Bronchial epithelial cell (primary cell): Measurements from ENCODE around the gene NFILZ. TPM values are rescaled to one million over a fixed set of nuclear protein-coding genes. Genes with fewer than 3 reads are reported as not detected.

Experiments
- DNase-seq: peaks from one replicate; pipeline ENCODE4 v3.0.0-alpha.2; 2010; ENCODE audit warnings: low read depth
- FAIRE-seq: peaks from 2 replicates; lab custom pipeline; 2011; peaks lifted over from hg19 to GRCh38; lab: Jason Lieb, UNC
- H3K27me3 ChIP-seq: 2 replicates; pipeline ENCODE4 v1.5.1; 2011; ENCODE audit warnings: low read length; ENCODE audit not compliant: control insufficient read depth, insufficient read depth
- H3K36me3 ChIP-seq: 2 replicates; pipeline ENCODE4 v1.5.1; 2011; ENCODE audit warnings: low read length; ENCODE audit not compliant: control insufficient read depth, insufficient read depth
- H3K4me3 ChIP-seq: 2 replicates; pipeline ENCODE4 v1.5.1; 2011; ENCODE audit warnings: mild to moderate bottlenecking, low read depth, low read length, control low read depth
- total RNA-seq: library from RNA; depleted of rRNA; stranded (reverse); fragments of >200 nt; gene quantifications from 2 replicates; pipeline ENCODE4 v1.2.1, GENCODE V29; 2014
- TF ChIP-seq, protein P1 (sequence below): IDR thresholded peaks from 2 replicates; pipeline ENCODE4 v1.5.1; 2011; ENCODE audit warnings: mild to moderate bottlenecking, moderate library complexity, low read length, control low read depth, inconsistent platforms; ENCODE audit not compliant: insufficient read depth, severe bottlenecking

NFILZ gene
- total RNA-seq, 1 donor from 2014 or later, result not detected

DNA sequence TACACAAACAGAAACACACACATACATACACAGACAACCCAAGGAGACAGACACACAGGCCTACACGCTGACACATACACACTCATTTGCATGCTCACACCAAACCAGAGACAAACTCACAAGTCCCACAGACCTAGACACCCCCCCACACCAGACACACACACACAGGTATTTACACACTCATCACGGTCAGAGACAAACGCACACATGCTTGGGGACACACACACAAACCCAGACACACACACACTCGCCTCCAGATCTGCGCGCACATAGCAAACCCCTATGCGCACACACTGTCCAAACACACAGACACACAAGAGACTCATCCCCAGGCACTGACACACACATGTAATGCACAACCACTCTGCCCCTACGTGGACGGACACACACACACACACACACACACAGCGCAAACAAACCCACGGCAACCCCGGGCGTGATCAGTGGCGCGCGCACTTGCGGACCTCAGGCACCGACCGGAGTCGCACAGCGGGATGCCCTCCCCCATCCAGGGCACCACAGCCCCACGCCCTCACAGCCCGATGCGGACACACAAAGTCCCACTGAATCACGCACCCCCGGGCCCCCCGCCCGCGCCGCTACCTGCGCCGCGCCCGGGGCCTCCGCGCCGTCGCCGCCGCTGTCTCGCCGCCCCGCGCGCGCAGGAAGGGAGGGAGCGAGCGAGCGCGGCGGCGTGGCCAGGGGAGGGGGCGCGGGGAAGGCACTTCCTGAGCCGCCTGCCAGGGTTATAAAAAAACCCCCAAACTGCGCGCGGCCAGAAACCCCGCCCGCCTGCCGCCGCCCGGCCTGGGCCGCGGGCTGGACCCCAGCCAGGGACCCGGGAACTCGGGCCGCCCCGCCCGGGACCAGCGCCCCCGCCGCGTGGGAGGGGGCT, 20.1 kb upstream of the NFILZ start, which contains the start of gene ADAMTS10:
TSS of gene ADAMTS10 (minus strand) at position 675 of the 895 bp plus-strand sequence. CDS start 5,005 bp downstream, outside the sequence.
- TF ChIP-seq, protein P1, sequence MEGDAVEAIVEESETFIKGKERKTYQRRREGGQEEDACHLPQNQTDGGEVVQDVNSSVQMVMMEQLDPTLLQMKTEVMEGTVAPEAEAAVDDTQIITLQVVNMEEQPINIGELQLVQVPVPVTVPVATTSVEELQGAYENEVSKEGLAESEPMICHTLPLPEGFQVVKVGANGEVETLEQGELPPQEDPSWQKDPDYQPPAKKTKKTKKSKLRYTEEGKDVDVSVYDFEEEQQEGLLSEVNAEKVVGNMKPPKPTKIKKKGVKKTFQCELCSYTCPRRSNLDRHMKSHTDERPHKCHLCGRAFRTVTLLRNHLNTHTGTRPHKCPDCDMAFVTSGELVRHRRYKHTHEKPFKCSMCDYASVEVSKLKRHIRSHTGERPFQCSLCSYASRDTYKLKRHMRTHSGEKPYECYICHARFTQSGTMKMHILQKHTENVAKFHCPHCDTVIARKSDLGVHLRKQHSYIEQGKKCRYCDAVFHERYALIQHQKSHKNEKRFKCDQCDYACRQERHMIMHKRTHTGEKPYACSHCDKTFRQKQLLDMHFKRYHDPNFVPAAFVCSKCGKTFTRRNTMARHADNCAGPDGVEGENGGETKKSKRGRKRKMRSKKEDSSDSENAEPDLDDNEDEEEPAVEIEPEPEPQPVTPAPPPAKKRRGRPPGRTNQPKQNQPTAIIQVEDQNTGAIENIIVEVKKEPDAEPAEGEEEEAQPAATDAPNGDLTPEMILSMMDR, result no peak
- FAIRE-seq (peak; percentile 90), DNase-seq (no peak)
- Histone ChIP-seq H3K36me3 (no peaks in the 10 kb centered on the region), H3K4me3 (no peak within 1 kb of the TSS), H3K27me3 (peaks cover 5% of the 10 kb centered on the region)

DNA sequence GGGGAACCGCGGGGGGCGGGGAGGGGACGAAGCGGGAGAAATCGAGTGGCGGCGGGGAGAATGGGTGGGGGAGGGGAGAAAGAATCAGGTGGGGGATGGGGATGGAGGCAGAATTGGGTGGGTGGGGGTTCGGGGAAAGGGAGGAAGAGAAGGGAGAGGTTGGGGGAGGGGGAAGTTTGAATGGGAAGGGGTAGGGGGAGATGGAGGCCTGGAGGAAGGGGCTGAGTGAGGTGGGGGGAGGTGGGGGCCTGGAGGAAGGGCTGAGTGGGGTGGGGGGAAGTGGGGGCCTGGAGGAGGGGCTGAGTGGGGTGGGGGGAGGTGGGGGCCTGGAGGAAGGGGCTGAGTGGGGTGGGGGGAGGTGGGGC, 19.5 kb upstream of the NFILZ start:
- H3K36me3 ChIP-seq, result no peaks in the 10 kb centered on the region

DNA sequence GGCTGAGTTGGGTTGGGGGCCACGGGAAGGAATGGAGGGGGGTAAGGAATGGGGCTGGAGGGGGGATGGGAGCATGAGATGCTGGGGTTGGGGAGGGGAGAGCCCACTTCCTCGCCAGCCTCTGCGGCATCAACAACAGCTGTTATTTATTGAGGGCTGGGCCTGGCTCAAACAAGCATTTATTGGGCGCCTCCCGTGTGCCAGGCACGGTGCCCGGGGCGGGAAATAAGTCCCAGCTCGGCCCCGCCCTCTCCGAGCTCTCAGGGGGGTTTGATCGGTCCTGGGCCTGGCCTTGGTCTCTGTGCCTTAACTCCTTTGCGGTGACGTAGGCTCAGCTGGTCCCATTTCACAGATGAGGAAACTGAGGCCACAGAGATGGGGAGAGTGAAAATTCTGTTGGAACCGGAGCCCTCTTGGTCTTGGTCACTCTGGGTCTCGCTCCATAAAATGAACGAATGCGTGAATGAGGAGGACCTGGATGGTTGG, 19.0 kb upstream of the NFILZ start:
- DNase-seq, result no peak
- TF ChIP-seq, protein P1, result no peak
- no peak for FAIRE-seq
- H3K27me3 ChIP-seq, result peaks cover 5% of the 10 kb centered on the region
- no peaks in the 10 kb centered on the region for H3K36me3 ChIP-seq
- no peak overlapping the region for H3K4me3 ChIP-seq

More for the DNA sequence above, 19.5 kb upstream of the NFILZ start:
- no peak for FAIRE-seq
- TF ChIP-seq, protein P1, result no peak
- DNase-seq, result no peak
- Histone ChIP-seq H3K4me3 (no peak overlapping the region), H3K27me3 (peaks cover 5% of the 10 kb centered on the region)

DNA sequence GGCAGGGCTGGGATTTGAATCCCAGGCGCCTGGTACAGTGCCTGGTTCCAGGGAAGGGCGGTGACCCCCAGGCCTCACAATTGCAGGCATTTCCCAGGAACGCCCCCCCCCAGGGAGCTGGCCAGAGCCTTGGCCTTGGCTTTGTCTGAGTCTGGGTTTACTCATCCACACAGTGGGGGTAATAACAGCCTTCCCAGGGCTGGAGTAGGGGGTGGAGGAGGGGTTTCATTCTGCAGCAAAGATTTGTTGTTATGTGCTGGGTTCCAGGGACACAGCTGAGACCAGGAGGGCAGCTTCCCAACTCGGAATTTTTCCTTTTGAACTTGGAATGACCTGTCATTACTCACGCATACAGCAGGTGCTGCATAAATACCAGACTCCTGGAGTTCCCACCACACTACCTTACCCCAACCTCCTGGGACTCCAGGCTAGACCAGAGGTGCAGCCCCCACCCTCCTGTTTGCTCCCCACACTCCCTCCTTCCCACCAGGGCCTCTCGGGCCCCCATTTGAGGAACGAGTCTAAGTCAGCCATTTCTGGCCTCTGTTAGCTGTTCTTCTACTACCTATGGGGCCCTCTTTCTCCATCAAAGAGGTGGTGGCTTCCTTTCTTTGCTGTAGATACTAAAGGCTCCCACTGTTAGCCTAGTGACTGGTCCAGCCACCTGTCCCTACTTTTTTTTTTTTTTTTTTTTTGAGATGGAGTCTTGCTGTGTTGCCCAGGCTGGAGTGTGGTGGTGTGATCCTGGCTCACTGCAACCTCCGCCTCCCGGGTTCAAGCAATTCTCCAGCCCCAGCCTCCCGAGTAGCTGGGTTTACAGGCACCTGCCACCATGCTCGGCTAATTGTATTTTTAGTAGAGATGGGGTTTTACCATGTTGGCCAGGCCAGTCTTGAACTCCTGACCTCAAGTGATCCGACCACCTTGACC, 18.3 kb upstream of the NFILZ start:
- no peak overlapping the region for H3K4me3 ChIP-seq
- TF ChIP-seq, protein P1, result no peak
- peaks cover 5% of the 10 kb centered on the region for H3K27me3 ChIP-seq
- FAIRE-seq (no peak), DNase-seq (no peak)
- H3K36me3 ChIP-seq, result no peaks in the 10 kb centered on the region

DNA sequence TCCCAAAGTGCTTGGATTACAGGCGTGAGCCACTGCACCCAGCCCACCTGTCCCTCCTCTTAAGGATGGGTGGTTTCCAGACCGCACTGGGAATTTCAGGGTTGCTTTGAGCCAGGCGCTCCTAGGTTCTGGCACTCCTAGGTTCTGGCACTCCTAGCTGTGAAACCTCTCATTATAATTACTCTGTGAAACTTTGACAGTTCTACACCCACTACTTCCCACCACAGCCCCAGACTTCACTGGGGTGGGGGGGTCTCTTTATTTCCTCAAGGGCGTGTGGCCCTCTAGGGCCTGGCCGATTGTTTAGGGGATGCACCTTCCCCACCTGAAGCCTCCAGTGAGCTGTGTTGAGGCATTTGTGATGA, 17.6 kb upstream of the NFILZ start:
- DNase-seq (no peak), FAIRE-seq (no peak)
- H3K27me3 ChIP-seq, result peaks cover 5% of the 10 kb centered on the region
- no peaks in the 10 kb centered on the region for H3K36me3 ChIP-seq
- no peak overlapping the region for H3K4me3 ChIP-seq
- TF ChIP-seq, protein P1, result no peak
